PC-3 (cell line): Measurements from ENCODE around the gene EXD2. TPM values are rescaled to one million over a fixed set of nuclear protein-coding genes. Genes with fewer than 3 reads are reported as not detected.

Source experiments
- ATAC-seq: fragments of 200-7000 bp; cut with Tn5 transposase; 2 replicates; pipeline ENCODE4 v1.9.1; 2020; ENCODE audit warnings: mild to moderate bottlenecking, moderate library complexity
- BruUV-seq: library from RNA; stranded (reverse); fragments of 400-500 nt; replicated peaks from 2 replicates; lab custom pipeline; 2021; lab: Mats Ljungman, UMichigan
- CTCF ChIA-PET: fragments of 300-600 bp; sonication (Branson Sonifier 250); formaldehyde crosslinking; loops from one replicate; lab custom pipeline; 2022; ENCODE audit warnings: antibody characterized with exemption; lab: Charles Lee
- POLR2A ChIA-PET: fragments of 300-600 bp; sonication (Branson Sonifier 250); formaldehyde crosslinking; loops from one replicate; lab custom pipeline; 2022; ENCODE audit warnings: antibody characterized with exemption; ENCODE audit not compliant: unreplicated experiment; lab: Charles Lee
- DNase-seq: peaks from one replicate; pipeline ENCODE4 v3.0.0-alpha.2; 2015
- H2AFZ ChIP-seq: fragments of 300-600 bp; sonication (generic); 2 replicates; pipeline ENCODE4 v1.6.0; 2016; ENCODE audit warnings: antibody characterized with exemption, low read length
- H3F3A ChIP-seq: fragments of 300-600 bp; sonication (generic); one replicate; pipeline ENCODE4 v1.6.0; 2017; ENCODE audit warnings: antibody characterized with exemption, low read length, control low read depth, mild to moderate bottlenecking; ENCODE audit not compliant: unreplicated experiment
- H3K27ac ChIP-seq: fragments of 300-600 bp; sonication (generic); 2 replicates; pipeline ENCODE4 v1.5.1; 2016; ENCODE audit warnings: mild to moderate bottlenecking, low read length
- H3K27me3 ChIP-seq: fragments of 300-600 bp; sonication (generic); 2 replicates; pipeline ENCODE4 v1.6.1; 2016; ENCODE audit warnings: low read length, mixed read lengths
- H3K36me3 ChIP-seq: fragments of 300-600 bp; sonication (generic); 2 replicates; pipeline ENCODE4 v1.6.1; 2016; ENCODE audit warnings: low read depth, mixed run types, low read length, mixed read lengths
- H3K4me1 ChIP-seq: fragments of 300-600 bp; sonication (generic); 2 replicates; pipeline ENCODE4 v1.5.1; 2016; ENCODE audit warnings: low read length; ENCODE audit not compliant: insufficient read depth
- H3K4me2 ChIP-seq: fragments of 300-600 bp; sonication (generic); 2 replicates; pipeline ENCODE4 v1.6.0; 2016; ENCODE audit warnings: low read length
- H3K4me3 ChIP-seq: fragments of 300-600 bp; sonication (generic); 2 replicates; pipeline ENCODE4 v1.5.1; 2016; ENCODE audit warnings: mild to moderate bottlenecking, low read length, mixed read lengths
- H3K79me2 ChIP-seq: fragments of 300-600 bp; sonication (generic); 2 replicates; pipeline ENCODE4 v1.6.1; 2017; ENCODE audit warnings: low read length, mixed read lengths
- H3K9ac ChIP-seq: fragments of 300-600 bp; sonication (generic); 2 replicates; pipeline ENCODE4 v1.6.0; 2016; ENCODE audit warnings: mild to moderate bottlenecking, low read length
- H3K9me2 ChIP-seq: fragments of 300-600 bp; sonication (generic); replicated peaks from 2 replicates; pipeline ENCODE4 v1.6.1; 2016; ENCODE audit warnings: mixed run types, low read length, mixed read lengths
- H3K9me3 ChIP-seq: fragments of 300-600 bp; sonication (generic); 2 replicates; pipeline ENCODE4 v1.6.1; 2016; ENCODE audit warnings: low read length, mixed read lengths
- H4K20me1 ChIP-seq: fragments of 300-600 bp; sonication (generic); 2 replicates; pipeline ENCODE4 v1.6.1; 2016; ENCODE audit warnings: low read length, mixed read lengths
- CTCF ChIP-seq: fragments of 300-600 bp; sonication (generic); conservative IDR thresholded peaks from 2 replicates; pipeline ENCODE4 v1.5.1; 2017; ENCODE audit warnings: antibody characterized with exemption, low read depth, mild to moderate bottlenecking, low read length
- EZH2 ChIP-seq: fragments of 300-600 bp; sonication (generic); IDR thresholded peaks from one replicate; pipeline ENCODE4 v1.6.1; 2017; ENCODE audit warnings: antibody characterized with exemption, mild to moderate bottlenecking, low read length; ENCODE audit not compliant: unreplicated experiment
- EZH2phosphoT487 ChIP-seq: fragments of 300-600 bp; sonication (generic); IDR thresholded peaks from 2 replicates; pipeline ENCODE4 v1.6.1; 2018; ENCODE audit warnings: mild to moderate bottlenecking, antibody characterized with exemption, low read length, borderline replicate concordance
- intact Hi-C: fragments of 100-400 bp; cut with micrococcal nuclease; formaldehyde crosslinking; loops from 2 replicates; pipeline ENCODE4 v1.9.0; 2023
- total RNA-seq: library from RNA; depleted of rRNA; stranded (reverse); fragments of >200 nt; gene quantifications from 2 replicates; pipeline ENCODE4 v1.2.3, GENCODE V29; 2014

The EXD2 gene
- total RNA-seq, 1 experiment from 2014 or later: 19.9 TPM

- CTCF ChIA-PET: no interaction called here
Observed at GRCh38 chr14:69235708-69236107, 44.4 kb downstream of the EXD2 start.

DNA sequence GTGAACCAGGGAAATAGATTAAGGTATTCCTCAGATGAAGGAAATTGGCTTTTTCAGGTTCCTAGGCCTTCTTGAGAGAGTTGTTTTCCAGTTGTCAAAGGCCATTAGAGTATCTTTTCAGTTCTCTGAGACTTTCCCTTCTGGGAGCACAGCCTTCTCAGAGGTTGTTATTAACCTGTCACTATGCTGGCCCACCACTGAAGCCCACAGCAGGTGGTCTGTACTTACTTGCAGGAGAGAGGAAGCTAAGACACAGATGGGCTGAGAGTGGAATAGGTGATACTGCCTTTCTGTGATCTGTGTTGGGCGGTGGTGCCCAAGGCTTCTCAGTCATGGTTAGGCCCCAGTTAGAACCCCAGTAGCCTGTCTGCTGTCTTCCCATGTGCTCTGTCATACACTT lies 45.8 kb downstream of the EXD2 start:
- Histone ChIP-seq H3K27me3 (no peaks in the 10 kb centered on the region), H3K27ac (no peak overlapping the region), H3F3A (no peaks in the 10 kb centered on the region), H3K4me1 (no peaks in the 10 kb centered on the region), H3K79me2 (no peaks in the 10 kb centered on the region), H3K4me2 (no peak overlapping the region), H3K9me2 (no peaks in the 10 kb centered on the region), H3K4me3 (no peak overlapping the region), H3K9ac (no peak overlapping the region), H2AFZ (no peak overlapping the region), H3K36me3 (peaks cover 21% of the 10 kb centered on the region; the same call in 1 of the 2 replicates), H3K9me3 (no peaks in the 10 kb centered on the region), H4K20me1 (no peaks in the 10 kb centered on the region)
- no TSS peak for BruUV-seq
- ATAC-seq: no peak
- ChIA-PET CTCF (no interaction called here), POLR2A (no interaction called here)
- TF ChIP-seq EZH2 (no peak), EZH2phosphoT487 (no peak), CTCF (no peak)
- intact Hi-C loops: no loop called here
- no peak for DNase-seq

More at GRCh38 chr14:69235708-69236107, 44.4 kb downstream of the EXD2 start:
- POLR2A ChIA-PET: no interaction called here
- ATAC-seq (no peak), DNase-seq (no peak)
- no TSS peak for BruUV-seq
- no peaks in the 10 kb centered on the region for H3F3A ChIP-seq
- intact Hi-C loops: no loop called here
- H4K20me1 ChIP-seq: no peaks in the 10 kb centered on the region
- H3K36me3 ChIP-seq: peaks cover 21% of the 10 kb centered on the region; the same call in 1 of the 2 replicates
- no peak overlapping the region for H3K9ac ChIP-seq
- H2AFZ ChIP-seq: no peak overlapping the region
- no peak for TF ChIP-seq EZH2
- TF ChIP-seq EZH2phosphoT487: no peak
- no peak for TF ChIP-seq CTCF
- no peak overlapping the region for H3K4me3 ChIP-seq
- no peaks in the 10 kb centered on the region for H3K27me3 ChIP-seq
- no peaks in the 10 kb centered on the region for H3K79me2 ChIP-seq
- no peak overlapping the region for H3K4me2 ChIP-seq
- no peaks in the 10 kb centered on the region for H3K4me1 ChIP-seq
- no peak overlapping the region for H3K27ac ChIP-seq
- H3K9me2 ChIP-seq: no peaks in the 10 kb centered on the region
- no peaks in the 10 kb centered on the region for H3K9me3 ChIP-seq

- CTCF ChIA-PET: interaction anchor here (1.0 kb wide), 1 partner anchor 50 kb away, joined by 5 read pairs; no protein-coding TSS in a partner anchor
Observed at GRCh38 chr14:69237584-69237983, 46.3 kb downstream of the EXD2 start.

More at GRCh38 chr14:69237584-69237983, 46.3 kb downstream of the EXD2 start:
- no peak overlapping the region for H2AFZ ChIP-seq
- ATAC-seq (no peak), DNase-seq (no peak)
- H3K79me2 ChIP-seq: no peaks in the 10 kb centered on the region
- intact Hi-C loops: no loop called here
- no peak overlapping the region for H3K9ac ChIP-seq
- BruUV-seq: no TSS peak
- H3K27ac ChIP-seq: no peak overlapping the region
- H3K9me3 ChIP-seq: no peaks in the 10 kb centered on the region
- no peaks in the 10 kb centered on the region for H3K9me2 ChIP-seq
- no peaks in the 10 kb centered on the region for H4K20me1 ChIP-seq
- H3K4me1 ChIP-seq: no peaks in the 10 kb centered on the region
- no peak overlapping the region for H3K4me2 ChIP-seq
- H3K36me3 ChIP-seq: peaks cover 18% of the 10 kb centered on the region; the same call in 1 of the 2 replicates
- no peaks in the 10 kb centered on the region for H3F3A ChIP-seq
- no peak for TF ChIP-seq EZH2
- no peak for TF ChIP-seq CTCF
- H3K4me3 ChIP-seq: no peak overlapping the region
- POLR2A ChIA-PET: no interaction called here
- H3K27me3 ChIP-seq: no peaks in the 10 kb centered on the region
